ENCODE measurements around the gene C17orf50.

- TF ChIP-seq CTCF (IDR thresholded peaks at IDR 0.05) = no peak
- no peak for TF ChIP-seq EP300 (IDR thresholded peaks at IDR 0.05)
Observed at GRCh38 chr17:35750526-35751395, 9.9 kb upstream of the C17orf50 start.

Data from tibial nerve (tissue), 4 donors.